HFFc6 (cell line): ENCODE measurements around the gene PRR15. TPM values are rescaled to one million over a fixed set of nuclear protein-coding genes. Genes with fewer than 3 reads are reported as not detected.

Source experiments
- DNase-seq: peaks from one replicate; pipeline ENCODE4 v3.0.0-alpha.2; 2018
- H3K27ac Mint-ChIP-seq: 2 replicates; pipeline ENCODE4 v1.8.0; 2020; ENCODE audit warnings: mild to moderate bottlenecking, mixed read lengths
- H3K27me3 Mint-ChIP-seq: 2 replicates; pipeline ENCODE4 v1.8.0; 2021; ENCODE audit warnings: mild to moderate bottlenecking, moderate library complexity, mixed read lengths; ENCODE audit not compliant: insufficient read depth
- H3K36me3 Mint-ChIP-seq: 2 replicates; pipeline ENCODE4 v1.8.0; 2021; ENCODE audit warnings: low read depth, mixed read lengths
- H3K4me1 Mint-ChIP-seq: 2 replicates; pipeline ENCODE4 v1.8.0; 2020; ENCODE audit warnings: low read depth, mixed read lengths
- H3K4me3 Mint-ChIP-seq: 2 replicates; pipeline ENCODE4 v1.8.0; 2020; ENCODE audit warnings: mild to moderate bottlenecking, moderate library complexity, mixed read lengths
- H3K9me3 Mint-ChIP-seq: 2 replicates; pipeline ENCODE4 v1.8.0; 2020; ENCODE audit warnings: mild to moderate bottlenecking, mixed read lengths
- total RNA-seq, 6 experiments: library from RNA; stranded (reverse); fragmentation: NEBNext Ultra II Directional; extraction: Animal tissue kit (Norgen Biotek cat#: 25700); gene quantifications; 2 replicates in 1 of 6; 3 replicates in 5 of 6; pipeline ENCODE4 v1.2.3, GENCODE V29; 2021
- TF ChIP-seq, protein P1 (sequence below): fragments of 200-600 bp; sonication (generic); IDR thresholded peaks from 2 replicates; pipeline ENCODE4 v1.5.0; 2021; ENCODE audit warnings: antibody characterized with exemption, mild to moderate bottlenecking

The PRR15 gene
- total RNA-seq, 6 experiments from 2014 or later, result 0.10 to 0.64 (median 0.31) TPM; not detected in 3

- H3K4me1 Mint-ChIP-seq, result no peaks in the 10 kb centered on the region
- 0 out of 2 replicates have a peak, but pooled peaks cover 2% of the 10 kb centered on the region for H3K27me3 Mint-ChIP-seq
- TF ChIP-seq, protein P1, sequence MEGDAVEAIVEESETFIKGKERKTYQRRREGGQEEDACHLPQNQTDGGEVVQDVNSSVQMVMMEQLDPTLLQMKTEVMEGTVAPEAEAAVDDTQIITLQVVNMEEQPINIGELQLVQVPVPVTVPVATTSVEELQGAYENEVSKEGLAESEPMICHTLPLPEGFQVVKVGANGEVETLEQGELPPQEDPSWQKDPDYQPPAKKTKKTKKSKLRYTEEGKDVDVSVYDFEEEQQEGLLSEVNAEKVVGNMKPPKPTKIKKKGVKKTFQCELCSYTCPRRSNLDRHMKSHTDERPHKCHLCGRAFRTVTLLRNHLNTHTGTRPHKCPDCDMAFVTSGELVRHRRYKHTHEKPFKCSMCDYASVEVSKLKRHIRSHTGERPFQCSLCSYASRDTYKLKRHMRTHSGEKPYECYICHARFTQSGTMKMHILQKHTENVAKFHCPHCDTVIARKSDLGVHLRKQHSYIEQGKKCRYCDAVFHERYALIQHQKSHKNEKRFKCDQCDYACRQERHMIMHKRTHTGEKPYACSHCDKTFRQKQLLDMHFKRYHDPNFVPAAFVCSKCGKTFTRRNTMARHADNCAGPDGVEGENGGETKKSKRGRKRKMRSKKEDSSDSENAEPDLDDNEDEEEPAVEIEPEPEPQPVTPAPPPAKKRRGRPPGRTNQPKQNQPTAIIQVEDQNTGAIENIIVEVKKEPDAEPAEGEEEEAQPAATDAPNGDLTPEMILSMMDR, result peak; percentile 84
Measured at GRCh38 chr7:29588900-29589696, 25.5 kb downstream of the PRR15 start.

GRCh38 chr7:29592866-29593265 is 29.2 kb downstream of the PRR15 start:
- no peaks in the 10 kb centered on the region for H3K4me1 Mint-ChIP-seq
- H3K36me3 Mint-ChIP-seq, result no peaks in the 10 kb centered on the region
- TF ChIP-seq, protein P1, result no peak
- H3K27me3 Mint-ChIP-seq, result no peaks in the 10 kb centered on the region; the same call in 1 of the 2 replicates
- H3K4me3 Mint-ChIP-seq, result no peak overlapping the region
- H3K27ac Mint-ChIP-seq, result no peak overlapping the region
- no peak for DNase-seq
- H3K9me3 Mint-ChIP-seq, result no peaks in the 10 kb centered on the region

More at GRCh38 chr7:29588900-29589696, 25.5 kb downstream of the PRR15 start:
- Mint-ChIP-seq H3K27ac (no peak overlapping the region), H3K4me3 (no peak overlapping the region), H3K9me3 (no peaks in the 10 kb centered on the region), H3K36me3 (no peaks in the 10 kb centered on the region)
- DNase-seq, result peak; percentile 33

- Mint-ChIP-seq H3K4me1 (no peaks in the 10 kb centered on the region), H3K9me3 (no peaks in the 10 kb centered on the region), H3K4me3 (no peak overlapping the region), H3K27ac (no peak overlapping the region), H3K27me3 (no peaks in the 10 kb centered on the region; the same call in 1 of the 2 replicates), H3K36me3 (no peaks in the 10 kb centered on the region)
- no peak for DNase-seq
- TF ChIP-seq, protein P1, result no peak
Measured at GRCh38 chr7:29593459-29593858, 29.8 kb downstream of the PRR15 start.

GRCh38 chr7:29596593-29597178 is 33.1 kb downstream of the PRR15 start:
- TF ChIP-seq, protein P1, result no peak
- no peak overlapping the region for H3K27ac Mint-ChIP-seq
- H3K4me3 Mint-ChIP-seq, result no peak overlapping the region
- H3K27me3 Mint-ChIP-seq, result no peaks in the 10 kb centered on the region; the same call in 1 of the 2 replicates
- H3K9me3 Mint-ChIP-seq, result no peaks in the 10 kb centered on the region
- H3K36me3 Mint-ChIP-seq, result no peaks in the 10 kb centered on the region
- no peak for DNase-seq
- H3K4me1 Mint-ChIP-seq, result no peaks in the 10 kb centered on the region

- no peaks in the 10 kb centered on the region for H3K9me3 Mint-ChIP-seq
- H3K36me3 Mint-ChIP-seq, result no peaks in the 10 kb centered on the region
- no peak overlapping the region for H3K4me3 Mint-ChIP-seq
- TF ChIP-seq, protein P1, result no peak
- no peaks in the 10 kb centered on the region for H3K4me1 Mint-ChIP-seq
- no peaks in the 10 kb centered on the region; the same call in 1 of the 2 replicates for H3K27me3 Mint-ChIP-seq
- no peak for DNase-seq
- no peak overlapping the region for H3K27ac Mint-ChIP-seq
Measured at GRCh38 chr7:29597266-29597665, 33.6 kb downstream of the PRR15 start.
